ENCODE measurements around the gene ANKRD12.
A peak's percentile ranks its signal among the peaks of the same experiment; 100 is the strongest.

Gene ANKRD12

DNA sequence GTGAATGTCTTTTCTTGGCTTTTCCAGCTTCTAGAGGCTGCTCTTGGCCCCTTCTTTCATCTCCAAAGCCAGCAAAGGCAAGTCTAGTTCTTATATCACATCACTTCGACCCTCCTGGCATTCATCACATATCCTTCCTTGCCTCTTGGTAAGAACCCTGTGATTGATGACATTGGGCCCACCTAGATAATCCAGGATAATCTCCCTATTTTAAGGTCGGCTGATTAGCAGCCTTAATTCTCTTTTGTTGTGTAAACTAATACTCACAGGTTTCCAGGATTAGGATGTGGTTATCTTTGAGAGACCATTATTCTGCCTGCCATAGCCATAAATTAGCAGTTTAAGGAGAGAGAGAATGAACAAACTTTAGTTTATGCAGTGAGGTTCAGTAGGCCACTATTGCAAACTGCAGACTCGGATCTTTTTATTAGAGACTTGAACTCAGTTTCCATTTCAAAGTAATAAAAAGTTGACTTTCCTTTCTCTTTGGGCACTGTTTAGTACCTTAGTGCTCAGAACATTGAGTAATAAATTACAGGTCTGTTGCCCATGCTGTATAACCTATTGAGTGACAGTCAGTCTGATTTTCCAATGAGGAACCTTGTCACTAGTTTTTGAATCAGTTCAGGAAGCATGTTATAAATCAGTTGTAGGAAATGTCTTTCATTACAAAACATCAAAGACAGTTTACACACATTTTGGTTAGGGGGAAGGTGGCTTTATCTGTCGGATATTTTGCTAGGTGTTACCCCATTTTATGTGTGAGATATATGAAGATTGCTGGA is 29.6 kb upstream of the ANKRD12 start:
- no peak for DNase-seq

DNA sequence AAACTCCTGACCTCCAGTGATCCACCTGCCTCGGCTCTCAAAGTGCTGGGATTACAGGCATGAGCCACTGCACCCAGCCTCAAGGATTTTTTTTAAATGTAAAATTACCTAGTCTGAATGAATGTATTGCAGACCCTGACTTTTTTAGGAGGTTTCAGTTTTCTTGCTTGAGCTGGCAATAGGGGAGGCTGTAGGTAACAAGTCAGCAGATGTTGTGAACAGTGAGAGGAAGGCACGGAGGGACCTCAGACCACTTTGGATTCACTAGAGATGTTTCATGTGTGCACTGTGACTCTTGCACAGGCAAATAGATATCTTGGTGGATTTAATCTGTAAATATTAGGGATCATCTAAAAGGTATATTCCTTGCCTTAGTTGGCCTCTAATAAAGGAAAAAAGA is 27.7 kb upstream of the ANKRD12 start:
- DNase-seq, result no peak

DNA sequence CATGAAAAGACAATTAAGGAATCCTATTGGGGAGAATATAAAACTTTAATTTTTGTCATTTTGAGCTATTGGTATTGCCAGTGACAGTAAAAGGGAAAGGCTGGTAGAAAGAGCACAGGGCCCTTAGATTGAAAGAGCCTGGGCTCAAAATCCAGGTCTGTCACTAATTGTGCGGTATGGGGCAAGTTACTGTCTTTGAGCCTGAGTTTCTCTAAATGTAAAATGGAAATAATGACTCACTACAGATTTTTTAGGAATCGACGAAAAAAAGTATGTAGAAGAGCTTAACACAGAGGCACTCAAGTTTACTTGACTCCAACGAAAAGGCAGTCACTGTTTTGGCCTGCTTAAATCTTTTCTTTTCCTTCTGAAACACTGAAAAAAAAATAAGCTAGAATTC is 27.1 kb upstream of the ANKRD12 start:
- DNase-seq, result no peak

DNA sequence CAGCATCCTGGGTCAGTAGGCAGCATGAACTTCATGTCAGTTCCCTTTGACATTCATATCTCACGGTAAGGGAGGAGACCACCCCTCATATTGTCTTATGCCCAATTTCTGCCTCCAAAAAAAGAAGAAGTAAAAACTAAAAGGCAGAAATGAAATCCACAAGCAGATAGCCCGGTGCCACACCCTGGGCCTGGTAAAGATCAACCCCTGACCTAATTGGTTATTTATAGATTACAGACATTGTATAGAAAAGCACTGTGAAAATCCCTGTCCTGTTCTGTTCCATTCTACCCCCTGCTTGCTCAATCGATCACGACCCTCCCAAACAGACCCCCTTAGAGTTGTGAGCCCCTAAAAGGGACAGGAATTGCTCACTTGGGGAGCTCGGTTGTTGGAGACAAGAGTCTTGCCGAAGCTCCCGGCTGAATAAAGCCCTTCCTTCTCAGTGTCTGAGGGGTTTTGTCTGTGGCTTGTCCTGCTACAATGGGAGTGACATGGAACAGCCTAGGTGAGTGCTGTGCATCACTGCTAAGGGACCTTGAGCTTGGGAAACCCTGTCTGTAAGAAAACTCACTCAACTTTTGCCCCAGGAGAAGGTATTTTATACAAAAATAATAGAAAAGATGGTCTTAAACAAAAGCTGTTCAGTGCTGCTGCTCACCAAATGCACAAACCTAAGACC is 23.0 kb upstream of the ANKRD12 start:
- DNase-seq, result no peak

DNA sequence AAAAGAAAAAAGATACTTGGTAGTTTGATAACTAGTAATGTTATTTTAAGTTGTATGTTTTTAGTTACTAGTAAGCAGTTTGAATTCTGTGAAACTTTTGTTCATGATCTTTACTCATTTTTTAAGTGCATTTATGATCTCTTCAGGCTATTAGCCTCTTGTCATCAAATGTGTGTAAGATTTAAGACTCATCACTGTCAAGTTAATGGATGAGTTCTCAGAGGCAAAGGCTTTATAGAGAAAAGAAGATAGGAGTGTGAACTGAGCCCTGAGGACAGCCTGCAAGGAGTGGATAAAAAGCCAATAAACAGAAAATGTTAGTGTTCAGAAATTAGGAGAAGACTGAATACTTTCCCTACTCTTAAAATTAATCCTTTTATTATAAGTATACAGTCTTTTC is 20.6 kb upstream of the ANKRD12 start:
- DNase-seq, result no peak

DNA sequence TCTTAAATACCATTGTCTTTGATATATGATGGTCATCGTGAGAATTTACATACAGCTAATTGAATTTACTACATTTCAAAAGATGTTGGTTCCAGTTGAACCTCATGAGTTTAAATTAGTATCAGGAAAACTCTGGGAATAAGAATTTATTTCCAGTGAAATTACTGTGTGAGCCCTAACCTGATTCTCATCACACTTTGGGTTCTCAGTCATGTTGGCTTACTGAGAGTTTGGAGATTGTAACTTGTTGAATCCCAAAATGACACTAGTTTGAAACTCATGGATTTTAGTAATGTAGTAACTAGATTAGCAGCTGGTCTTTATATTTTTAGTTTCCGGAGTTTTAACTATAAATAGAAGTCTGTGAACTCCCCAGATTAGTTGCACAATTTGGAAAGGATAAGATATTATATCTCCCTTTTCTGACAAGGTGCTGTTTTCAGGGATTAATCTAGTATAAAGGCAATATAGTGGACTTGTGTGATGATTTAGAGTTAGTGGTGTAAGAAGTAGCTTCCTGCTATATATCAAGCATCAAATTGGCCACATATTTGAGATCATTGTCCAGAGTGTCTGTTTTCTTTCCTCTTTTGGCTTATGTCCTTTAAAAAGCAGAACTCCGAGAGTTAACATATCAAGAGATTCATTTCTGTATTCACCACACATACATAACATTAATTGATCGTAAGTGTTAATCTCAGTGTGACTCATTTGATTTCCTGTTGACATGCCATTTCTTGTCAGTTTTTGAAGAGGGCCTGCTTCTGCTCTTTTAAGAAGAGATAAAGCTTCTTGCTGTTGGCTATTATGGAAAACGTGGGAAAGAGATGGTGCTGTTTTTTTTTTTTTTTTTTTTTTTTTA is 18.4 kb upstream of the ANKRD12 start:
- no peak for DNase-seq

DNA sequence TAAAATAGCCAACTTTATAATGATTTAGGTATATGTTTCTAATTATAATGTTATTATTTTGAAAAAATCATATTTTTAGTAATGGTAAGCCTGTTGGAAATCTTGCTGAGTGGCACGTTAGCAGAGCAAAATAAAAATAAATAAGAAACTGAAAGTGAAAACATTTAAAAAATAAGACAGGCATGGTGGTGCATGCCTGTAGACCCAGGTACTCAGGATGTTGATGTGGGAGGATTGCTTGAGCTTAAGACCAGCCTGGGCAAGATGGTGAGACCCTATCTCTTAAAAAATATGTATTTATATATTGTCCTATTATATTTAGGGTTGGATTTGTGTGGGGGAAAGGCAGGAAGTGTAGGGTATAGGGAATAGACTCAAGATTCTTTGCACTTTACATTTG is 15.8 kb upstream of the ANKRD12 start:
- DNase-seq, result no peak

DNA sequence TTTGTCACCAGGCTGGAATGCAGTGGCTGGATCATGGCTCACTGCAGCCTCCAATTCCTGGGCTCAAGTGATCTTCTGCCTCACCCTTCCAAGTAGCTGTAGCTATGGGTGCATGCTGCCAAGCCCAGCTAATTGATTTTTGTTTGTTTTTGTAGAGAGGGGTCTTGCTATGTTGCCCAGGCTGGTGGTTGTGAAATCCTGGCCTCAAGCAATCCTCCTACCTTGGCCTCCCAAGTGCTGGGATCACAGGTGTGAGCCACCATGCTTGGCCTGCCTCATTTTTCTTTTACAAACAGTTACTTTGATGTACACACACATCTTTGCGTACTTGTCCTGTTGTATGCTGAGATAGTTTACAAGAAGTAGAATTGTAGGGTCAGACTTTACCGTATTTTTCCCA is 13.1 kb upstream of the ANKRD12 start:
- no peak for DNase-seq

DNA sequence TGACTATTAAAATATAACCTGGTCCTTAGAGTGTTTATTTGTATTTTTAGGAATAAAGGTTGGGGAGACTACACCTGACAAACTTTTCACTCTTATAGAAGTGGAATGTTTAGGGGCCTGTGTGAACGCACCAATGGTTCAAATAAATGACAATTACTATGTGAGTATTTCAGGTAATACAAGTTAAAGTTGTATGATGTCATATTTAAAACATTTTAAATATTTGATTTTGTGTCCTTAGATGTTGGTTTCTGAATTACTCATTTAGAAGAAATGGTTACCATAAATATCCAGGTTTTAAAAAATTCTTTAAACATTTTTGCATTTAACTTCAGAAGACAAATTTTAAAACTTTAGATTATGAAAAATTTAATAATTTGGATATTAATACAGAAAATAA is 11.8 kb upstream of the ANKRD12 start:
- no peak for DNase-seq

DNA sequence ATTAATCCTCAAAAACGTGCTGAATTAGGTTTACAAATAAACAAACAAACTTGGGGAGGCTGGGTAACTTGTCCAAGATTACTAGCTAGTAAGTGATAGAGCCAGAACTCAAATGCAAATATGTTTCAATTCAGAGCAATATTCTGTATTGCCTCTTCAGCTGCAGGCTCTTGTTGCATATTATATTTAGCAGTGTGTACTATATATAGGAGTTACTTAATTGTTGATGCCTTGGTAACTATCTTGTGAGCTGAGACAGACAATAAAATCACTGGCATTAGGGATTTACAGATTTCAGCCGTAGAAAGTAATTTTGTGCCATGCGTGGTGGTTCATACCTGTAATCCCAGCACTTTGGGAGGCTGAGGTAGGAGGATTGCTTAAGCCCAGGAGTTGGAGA is 10.2 kb upstream of the ANKRD12 start:
- no peak for DNase-seq

DNA sequence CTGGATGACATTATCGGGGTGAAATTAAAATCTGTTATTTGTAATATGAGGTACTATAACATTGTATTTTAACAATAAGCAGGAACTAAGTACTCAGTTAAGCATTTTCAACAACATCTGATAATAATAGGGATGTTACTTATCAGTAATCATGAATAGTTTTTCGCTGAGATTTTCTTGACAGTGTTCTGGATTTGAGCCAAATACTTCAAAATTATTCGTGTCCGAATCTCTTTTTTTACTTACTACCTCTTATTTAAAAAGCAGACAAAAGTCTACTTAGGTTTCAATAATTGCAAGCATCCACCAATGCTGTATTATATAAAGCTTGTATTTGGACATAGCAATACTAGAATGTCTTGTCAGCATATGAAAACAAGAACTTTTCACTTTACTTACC is 6.4 kb upstream of the ANKRD12 start:
- DNase-seq, result no peak

DNA sequence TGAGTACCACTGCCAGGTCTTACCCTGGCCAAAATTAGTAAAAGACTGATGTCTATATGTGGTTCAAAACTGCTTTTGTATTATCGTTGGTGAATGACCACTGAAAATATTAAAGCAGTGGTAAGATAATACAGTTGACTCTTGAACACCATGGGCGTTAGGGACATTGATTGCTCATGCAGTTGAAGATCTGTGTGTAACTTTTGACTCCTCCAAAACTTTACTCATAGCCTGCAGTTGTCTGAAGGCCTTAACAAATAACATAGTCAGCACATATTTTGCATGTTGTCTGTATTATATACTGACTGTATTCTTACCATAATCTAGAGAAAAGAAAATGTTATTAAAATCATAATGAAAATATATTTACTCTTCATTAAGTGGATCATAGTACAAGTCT is 5.8 kb upstream of the ANKRD12 start:
- DNase-seq, result no peak

DNA sequence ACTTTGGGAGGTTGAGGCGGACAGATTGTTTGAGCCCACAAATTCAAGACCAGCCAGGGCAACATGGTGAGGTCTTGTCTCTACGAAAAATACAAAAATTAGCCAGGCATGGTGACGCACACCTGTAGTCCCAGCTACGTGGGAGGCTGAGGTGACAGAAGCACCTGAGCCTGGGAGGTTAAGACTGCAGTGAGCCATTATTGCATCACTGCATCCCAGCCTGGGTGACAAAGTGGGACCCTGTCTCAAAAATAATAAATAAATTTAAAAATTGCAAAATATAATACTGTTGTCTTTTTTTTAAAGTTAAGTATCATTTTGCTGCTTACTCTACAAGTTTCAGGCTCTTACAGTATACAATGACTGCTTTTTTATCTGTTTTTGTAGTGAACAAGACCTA is 4.0 kb upstream of the ANKRD12 start:
- DNase-seq, result no peak

DNA sequence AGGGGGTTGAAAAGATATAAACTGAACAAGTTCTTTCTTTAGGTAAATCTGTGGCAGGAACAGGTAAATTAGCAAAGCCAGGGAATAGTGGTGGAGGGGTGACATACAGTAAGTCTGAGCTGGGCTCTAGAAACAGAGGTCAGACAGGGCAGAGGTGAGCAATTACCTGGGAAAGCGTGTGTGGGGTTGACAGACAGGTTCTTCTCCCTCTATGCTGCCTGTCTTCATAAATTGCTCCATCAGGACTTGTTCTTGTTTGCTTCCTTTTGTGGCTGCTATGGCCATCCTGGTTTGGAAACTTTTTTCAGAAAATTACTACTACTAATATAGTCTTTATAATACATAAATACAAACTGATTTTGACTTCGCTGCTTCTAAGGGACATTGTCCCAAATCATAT is 3.4 kb upstream of the ANKRD12 start:
- DNase-seq, result no peak

DNA sequence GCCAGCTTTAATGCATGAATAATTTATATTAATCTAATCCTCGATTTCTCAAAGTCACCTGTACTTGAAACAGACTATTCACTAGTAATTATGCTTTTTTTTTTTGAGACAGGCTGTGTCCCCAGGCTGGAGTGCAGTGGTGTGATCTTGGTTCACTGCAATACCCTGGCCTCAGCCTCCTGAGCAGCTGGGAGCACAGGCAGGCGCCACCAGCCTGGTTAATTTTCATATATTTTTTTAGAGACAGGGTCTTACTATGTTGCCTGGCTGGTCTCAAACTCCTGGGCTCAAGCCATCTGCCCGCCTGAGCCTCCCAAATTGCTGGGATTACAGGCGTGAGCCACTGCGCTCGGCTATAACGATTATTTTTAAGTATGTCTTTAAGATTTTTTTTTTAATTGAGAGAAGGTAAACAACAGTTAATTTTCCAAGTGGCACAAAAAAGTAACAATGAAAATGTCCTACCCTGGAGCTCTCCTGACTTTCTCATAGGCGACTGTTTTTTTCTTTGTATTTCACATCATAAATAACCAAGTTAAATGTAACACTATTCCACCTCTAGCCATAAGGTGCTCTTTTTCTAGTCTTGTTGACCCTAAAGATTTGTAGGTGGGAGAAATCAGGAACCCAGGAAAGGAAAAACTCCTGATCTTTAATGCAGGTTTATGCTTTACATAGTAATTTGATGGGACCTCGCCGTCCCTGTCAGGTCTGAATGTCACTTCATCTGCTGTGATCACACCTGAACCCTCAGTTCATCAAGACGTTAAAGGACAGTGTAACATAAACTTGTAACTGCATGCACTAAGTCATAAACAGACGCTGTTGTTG is 1.3 kb upstream of the ANKRD12 start:
- no peak for DNase-seq

DNA sequence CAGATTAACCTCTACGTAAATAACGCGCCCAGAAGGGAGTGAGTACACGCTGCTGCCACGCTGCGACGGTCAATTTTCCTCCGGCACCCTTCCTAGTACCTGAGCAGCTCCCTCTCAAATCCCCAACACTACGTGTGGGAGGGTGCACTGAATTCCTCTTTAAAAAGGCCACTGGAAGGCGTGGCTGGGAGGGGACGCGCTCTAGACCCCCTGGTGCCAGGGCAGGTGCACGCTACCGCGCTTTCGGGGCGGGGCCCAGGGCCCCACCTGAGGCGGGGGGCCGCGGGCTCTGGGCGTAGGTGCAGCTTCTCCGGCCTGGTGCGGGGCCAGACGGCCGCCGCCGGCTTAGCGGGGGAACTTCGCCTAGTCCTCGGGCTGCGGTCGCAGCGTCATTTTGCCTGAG is 668 bp upstream of the ANKRD12 start:
- no peak for DNase-seq

DNA sequence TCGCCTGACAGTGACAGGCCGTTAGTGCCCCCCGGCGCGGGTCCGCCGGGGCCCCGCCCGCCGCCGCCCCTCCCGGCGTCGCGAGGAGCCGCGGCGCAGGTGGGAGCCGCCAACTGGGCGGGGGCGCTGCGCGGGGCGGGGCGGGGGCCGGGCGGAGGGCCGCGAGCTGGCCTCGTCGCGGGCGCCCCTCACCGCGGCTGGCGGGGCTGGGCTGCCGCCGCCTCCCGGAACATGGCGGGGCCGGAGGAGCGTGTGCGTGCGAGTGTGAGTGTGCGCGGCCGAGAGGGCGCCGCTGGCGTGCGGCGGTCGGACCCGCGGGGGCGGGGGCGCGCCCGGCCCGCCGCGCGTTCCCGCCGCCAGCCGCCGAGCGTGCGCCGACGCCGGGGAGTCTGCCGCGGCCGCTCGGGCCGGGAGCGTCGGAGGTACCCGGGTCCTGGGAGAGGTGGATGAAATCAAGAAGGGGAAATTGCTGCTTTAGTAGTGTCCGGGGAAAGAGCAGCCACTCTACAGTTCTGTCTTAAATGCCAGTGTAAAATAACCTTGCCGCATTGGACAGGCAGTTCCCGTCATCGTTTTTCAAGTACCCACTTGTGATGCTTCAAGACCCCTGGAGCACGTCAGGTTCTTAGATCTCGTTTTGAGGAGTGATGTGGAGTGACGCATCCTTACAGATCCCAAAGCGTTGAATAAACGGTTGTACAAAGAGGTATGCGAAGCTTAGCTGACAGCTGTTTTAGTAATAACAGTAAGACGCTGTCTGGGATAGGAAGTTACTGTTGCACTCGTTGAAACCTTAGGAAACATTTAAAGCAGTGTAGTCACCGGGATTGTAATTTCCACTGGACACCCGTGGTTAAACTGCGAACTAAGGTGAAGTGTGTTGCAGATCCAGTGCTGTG is 836 bp downstream of the ANKRD12 start:
- peak; percentile 74 for DNase-seq

DNA sequence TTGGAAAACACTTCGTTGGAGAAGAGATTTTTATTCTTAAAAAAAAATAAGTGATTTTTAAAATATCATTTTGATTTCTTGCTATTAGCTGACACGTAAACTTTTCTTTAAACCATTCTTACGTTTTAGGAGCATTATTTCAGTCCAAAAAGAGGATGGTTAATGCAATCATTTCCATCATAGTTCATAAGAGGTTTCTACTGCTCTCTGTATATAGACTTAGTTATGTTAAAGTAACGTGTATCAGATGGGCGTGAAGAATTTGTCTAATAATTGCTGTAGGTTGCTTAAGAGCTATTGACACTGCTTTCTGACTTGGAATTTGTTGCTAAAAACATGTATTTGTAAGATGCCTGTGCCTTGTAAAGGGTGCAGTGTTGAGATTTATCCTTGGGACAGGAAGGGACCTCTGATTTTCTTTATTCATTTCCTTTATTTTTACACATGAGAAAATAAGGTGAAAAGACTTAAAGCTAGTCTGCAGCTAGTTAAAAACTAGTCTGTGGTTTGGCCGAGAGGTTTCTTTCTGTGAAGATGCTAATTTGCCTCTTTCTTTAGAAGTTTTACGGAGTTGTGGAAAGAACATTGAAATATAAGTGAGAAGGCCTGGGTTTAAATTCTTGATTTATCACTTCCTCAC is 2.9 kb downstream of the ANKRD12 start:
- DNase-seq, result no peak

DNA sequence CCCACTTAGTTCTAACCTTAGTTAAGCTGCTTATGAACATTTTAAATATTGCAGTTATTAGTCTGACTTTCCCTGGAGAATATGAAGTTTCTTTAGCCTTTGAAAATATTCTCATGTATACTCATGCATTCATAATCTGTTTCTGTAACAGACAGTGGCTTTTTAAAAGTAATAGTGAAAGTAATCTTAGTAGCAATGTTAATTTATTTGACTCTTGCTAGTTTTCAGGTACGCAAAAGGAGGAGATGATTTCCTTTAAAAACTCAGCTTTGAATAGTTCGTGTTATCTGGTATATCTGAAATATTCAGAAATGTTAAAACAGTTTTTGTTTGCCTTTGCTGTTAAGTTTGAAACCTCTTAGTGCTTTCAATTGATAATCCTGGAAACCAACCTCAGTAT is 3.8 kb downstream of the ANKRD12 start:
- no peak for DNase-seq

DNA sequence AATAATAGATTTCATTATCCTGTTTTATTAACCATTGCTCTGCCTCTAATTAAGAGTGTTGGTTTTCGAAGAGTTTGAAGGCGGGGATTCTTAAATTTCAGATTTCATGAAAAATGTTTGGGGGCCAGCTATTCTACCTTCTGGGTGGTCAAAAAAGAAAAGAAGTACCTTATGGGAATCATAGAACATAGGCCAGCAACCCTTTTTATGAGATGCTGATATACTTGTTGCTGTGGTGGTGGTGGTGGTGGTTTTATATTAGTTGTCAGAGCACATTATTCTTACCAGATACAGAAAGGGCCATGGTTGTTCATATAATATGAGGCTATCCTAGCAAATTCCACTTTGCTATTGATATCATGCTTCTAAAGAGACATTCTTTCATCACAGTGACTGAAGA is 4.4 kb downstream of the ANKRD12 start:
- no peak for DNase-seq

DNA sequence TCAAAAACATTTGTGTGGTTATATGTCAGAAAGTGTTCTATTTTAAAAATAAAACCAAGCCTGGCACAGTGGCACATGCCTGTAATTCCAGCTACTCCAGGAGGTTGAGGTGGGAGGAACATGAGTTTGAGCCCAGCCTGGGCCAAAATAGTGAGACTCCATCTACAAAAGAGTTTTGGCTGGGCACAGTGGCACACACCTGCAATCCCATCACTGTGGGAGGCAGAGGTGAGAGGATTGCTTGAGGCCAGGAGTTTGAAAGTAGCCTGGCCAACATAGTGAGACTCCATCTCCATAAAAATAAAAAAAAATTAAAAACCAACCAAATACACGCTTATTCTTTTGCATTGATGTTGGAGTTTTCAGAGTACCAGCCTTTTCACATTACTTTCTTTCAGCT is 9.6 kb downstream of the ANKRD12 start:
- DNase-seq, result no peak

Measured in activated CD4-positive, CD25-positive, alpha-beta regulatory T cell treated with anti-CD3 and anti-CD28 coated beads, Interleukin-2, amount 50 U/mL, for 72 hours (primary cell).